Measurements from ENCODE around the gene PRPF6.

The PRPF6 gene

DNA sequence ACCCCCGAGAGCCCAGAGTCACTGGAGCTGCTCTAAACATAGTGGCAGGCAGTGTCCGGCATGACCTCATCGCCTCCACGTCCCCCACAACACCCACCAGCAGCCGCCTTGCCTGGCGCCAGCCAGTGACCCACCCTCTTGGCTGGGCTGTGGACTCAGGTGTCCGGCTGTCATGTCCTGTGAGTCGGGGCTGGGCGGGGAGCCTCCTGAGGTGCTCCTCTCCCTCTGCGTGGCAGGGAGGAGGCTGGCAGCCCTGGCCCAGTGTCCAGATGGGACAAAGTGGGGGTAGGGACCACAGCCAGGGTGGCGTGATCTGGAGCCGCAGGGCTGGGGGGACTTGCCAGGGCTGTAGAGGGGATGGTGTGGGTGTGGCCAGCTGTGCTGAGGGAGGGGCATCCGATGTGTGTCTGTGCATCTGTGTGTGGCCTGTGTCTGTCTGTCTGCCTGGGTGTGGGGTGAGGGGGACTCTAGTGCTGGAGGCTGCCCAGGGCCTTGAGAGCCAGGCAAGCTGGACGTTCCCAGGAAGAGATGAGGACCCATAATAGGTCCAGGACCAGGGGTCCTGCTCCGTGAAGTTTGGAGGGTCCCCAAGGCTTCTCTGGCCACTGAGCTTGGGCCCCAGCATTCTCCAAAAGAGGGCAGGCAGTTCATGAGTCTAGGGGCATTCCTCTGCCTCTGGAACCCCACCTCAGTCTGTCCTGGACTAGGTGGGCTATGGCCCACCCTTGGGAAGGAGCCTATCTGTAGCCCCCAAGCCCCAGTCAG is 70.8 kb downstream of the PRPF6 start:
- DNase-seq: no peak

DNA sequence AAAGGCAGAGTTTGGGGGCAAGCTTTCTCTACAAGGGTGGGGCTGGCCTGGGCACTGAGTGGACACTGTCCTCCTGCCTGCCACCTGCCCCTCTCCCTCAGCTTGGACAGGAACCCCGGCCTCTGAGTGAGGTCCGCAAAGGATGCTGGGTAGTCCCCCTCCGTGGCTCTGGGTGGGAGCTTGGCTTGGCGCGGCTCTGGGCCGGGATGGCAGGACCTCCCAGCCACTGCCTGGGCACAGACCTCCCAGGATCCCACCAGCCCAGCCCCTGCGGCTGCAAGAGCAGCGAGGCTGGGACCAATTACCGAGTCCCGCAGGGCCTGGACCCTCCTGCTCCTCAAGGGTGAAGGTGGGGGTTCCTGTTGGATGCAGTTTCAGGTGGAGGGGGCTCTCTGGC is 71.4 kb downstream of the PRPF6 start:
- no peak for DNase-seq

- no peak for DNase-seq
Measured at GRCh38 chr20:64052987-64053840, 72.3 kb downstream of the PRPF6 start.

GRCh38 chr20:64053841-64054661 is 73.1 kb downstream of the PRPF6 start:
- peak; percentile 77 for DNase-seq

GRCh38 chr20:64055396-64055892 is 74.5 kb downstream of the PRPF6 start:
- no peak for DNase-seq

GRCh38 chr20:64055893-64056638 is 75.1 kb downstream of the PRPF6 start:
- no peak for DNase-seq

DNA sequence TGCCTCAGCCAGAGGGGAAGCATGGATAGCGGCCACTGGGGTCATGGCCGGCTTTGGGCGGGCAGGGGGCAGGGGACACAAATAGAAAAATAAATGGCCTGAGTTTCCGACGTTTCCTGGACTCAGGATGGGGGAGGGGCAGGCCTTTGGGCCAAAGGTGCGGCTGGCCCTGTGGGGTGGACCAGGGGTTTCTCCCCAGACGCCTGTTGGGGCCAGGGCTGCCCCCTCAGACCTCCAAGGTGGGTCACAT is 75.6 kb downstream of the PRPF6 start:
- DNase-seq: no peak

GRCh38 chr20:64056889-64057627 is 76.1 kb downstream of the PRPF6 start:
- DNase-seq: no peak

- peak; percentile 79 for DNase-seq
Measured at GRCh38 chr20:64057628-64058498, 76.9 kb downstream of the PRPF6 start.

DNA sequence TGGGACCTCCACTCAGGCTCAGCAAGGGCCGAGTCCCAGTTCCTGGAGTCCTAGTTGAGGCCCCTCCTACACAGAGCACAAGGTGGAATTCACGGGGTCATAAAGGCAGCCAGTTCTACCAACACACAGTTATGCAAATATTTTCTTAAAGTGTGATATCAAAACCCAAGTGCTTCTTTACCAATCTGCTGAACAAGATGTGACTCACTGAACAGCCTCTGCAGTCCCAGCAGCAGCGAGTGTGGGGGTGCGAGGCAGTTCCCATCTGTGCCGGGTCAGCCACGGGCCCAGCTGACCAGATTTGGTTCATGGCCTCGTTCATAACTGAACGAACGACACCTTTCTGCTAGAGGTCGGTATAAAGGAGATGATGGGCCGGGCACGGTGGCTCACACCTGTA is 77.6 kb downstream of the PRPF6 start:
- no peak for DNase-seq

DNA sequence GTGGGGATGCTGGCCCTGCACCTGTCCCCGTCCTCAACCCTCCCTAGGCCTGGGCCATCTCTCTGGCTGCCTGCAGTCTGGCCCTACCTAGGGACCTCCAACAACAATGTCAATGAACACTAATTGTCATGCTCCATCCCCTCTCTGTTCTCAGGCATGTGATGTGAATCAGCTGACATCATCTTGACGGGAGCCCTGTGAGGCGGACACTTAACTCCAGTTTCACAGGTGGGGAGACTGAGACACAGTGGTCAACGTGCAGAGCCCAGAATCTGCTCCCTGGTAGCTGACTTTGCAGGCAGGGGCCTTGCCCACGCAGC is 81.3 kb downstream of the PRPF6 start:
- no peak for DNase-seq

- peak; percentile 97 for DNase-seq
Measured at GRCh38 chr20:64062596-64063388, 81.9 kb downstream of the PRPF6 start, which contains the start of gene TCEA2. TSS of gene TCEA2 (plus strand) at chr20:64063198. CDS start at chr20:64063313, 115 bp downstream.

GRCh38 chr20:64063389-64064144 is 82.6 kb downstream of the PRPF6 start:
- no peak for DNase-seq

GRCh38 chr20:64064145-64064698 is 83.3 kb downstream of the PRPF6 start:
- no peak for DNase-seq

GRCh38 chr20:64065062-64065973 is 84.4 kb downstream of the PRPF6 start:
- no peak for DNase-seq

DNA sequence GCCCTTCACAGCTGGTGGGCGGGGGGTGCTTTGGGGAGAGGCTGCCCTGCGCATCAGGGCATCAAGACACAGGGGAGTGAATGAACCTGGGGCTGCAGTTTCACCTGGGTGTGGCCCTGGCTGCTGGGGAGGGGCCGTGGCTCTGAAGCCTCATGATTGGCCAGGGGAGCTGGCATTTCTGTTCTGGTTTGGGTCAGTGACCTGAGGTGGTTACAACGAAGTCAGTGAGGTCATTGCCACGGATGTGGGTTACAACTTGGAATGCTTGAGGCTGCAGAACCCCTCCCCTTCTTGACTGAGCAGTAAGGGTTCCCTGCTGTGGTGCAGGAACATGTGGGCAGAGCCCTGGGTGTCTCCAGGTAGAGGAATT is 85.0 kb downstream of the PRPF6 start:
- DNase-seq: peak; percentile 66

GRCh38 chr20:64067005-64067632 is 86.2 kb downstream of the PRPF6 start:
- DNase-seq: no peak

Measured in hematopoietic multipotent progenitor cell treated with erythropoietin and hydrocortisone succinate and interleukin-3 and kit ligand, for 4 days (in vitro differentiated cells).